ENCODE measurements around the gene DSG3. TPM values are rescaled to one million over a fixed set of nuclear protein-coding genes. Genes with fewer than 3 reads are reported as not detected.

Gene DSG3
- total RNA-seq (ENCODE audit: low replicate concordance), result not detected in 2 replicates

GRCh38 chr18:31447530-31448191, at the start of gene DSG3:
Gene DSG3 (plus strand): TSS chr18:31447741. CDS start chr18:31447878, 137 bp downstream.
- Mint-ChIP-seq H3K4me3 (no peak within 1 kb of the TSS), H3K27me3 (ENCODE audit: insufficient read depth, low read depth) (peaks cover 2% of the 10 kb centered on the region), H3K36me3 (no peaks in the 10 kb centered on the region), H3K27ac (no peak within 1 kb of the TSS), H3K4me1 (no peaks in the 10 kb centered on the region), H3K9me3 (no peaks in the 10 kb centered on the region)
- no peaks in the 10 kb centered on the region for H3K9me3 ChIP-seq (ENCODE audit: low read depth)
- TF ChIP-seq CTCF (IDR thresholded peaks at IDR 0.05) (no peak), EZH2phosphoT487 (IDR thresholded peaks at IDR 0.05) (no peak), EZH2 (IDR thresholded peaks at IDR 0.05) (no peak)
- no peak within 1 kb of the TSS for H3K27ac ChIP-seq
- H3K9ac ChIP-seq, result no peak within 1 kb of the TSS
- H3K36me3 ChIP-seq, result no peaks in the 10 kb centered on the region
- H3F3A ChIP-seq (ENCODE audit: low read depth), result no peaks in the 10 kb centered on the region
- H3K79me2 ChIP-seq (ENCODE audit: low read depth), result no peaks in the 10 kb centered on the region
- peak; percentile 9 for DNase-seq (ENCODE audit: low spot score)
- H3K4me3 ChIP-seq, result no peak within 1 kb of the TSS
- peak within 1 kb of the TSS; percentile 68 for H2AFZ ChIP-seq (replicated peaks)
- H4K20me1 ChIP-seq (ENCODE audit: low read depth), result no peaks in the 10 kb centered on the region
- H3K4me1 ChIP-seq, result no peaks in the 10 kb centered on the region
- no peaks in the 10 kb centered on the region for H3K27me3 ChIP-seq
- H3K4me2 ChIP-seq, result no peak within 1 kb of the TSS

- Histone ChIP-seq H3K27me3 (no peaks in the 10 kb centered on the region), H4K20me1 (ENCODE audit: low read depth) (no peaks in the 10 kb centered on the region), H3K4me3 (no peak overlapping the region), H3K27ac (no peak overlapping the region), H3K79me2 (ENCODE audit: low read depth) (no peaks in the 10 kb centered on the region), H2AFZ (replicated peaks) (no peak overlapping the region), H3K9ac (no peak overlapping the region), H3F3A (ENCODE audit: low read depth) (no peaks in the 10 kb centered on the region), H3K9me3 (ENCODE audit: low read depth) (no peaks in the 10 kb centered on the region), H3K36me3 (no peaks in the 10 kb centered on the region), H3K4me2 (no peak overlapping the region), H3K4me1 (no peaks in the 10 kb centered on the region)
- Mint-ChIP-seq H3K9me3 (no peaks in the 10 kb centered on the region), H3K27me3 (ENCODE audit: insufficient read depth, low read depth) (peaks cover 2% of the 10 kb centered on the region), H3K4me3 (no peak overlapping the region), H3K27ac (no peak overlapping the region), H3K4me1 (no peaks in the 10 kb centered on the region), H3K36me3 (no peaks in the 10 kb centered on the region)
- no peak for DNase-seq (ENCODE audit: low spot score)
- no peak for TF ChIP-seq CTCF (IDR thresholded peaks at IDR 0.05)
- TF ChIP-seq EZH2 (IDR thresholded peaks at IDR 0.05), result no peak
- no peak for TF ChIP-seq EZH2phosphoT487 (IDR thresholded peaks at IDR 0.05)
These were observed 49.4 kb upstream of the DSG3 start for GRCh38 chr18:31398191-31398590.

GRCh38 chr18:31399306-31400032, 48.1 kb upstream of the DSG3 start:
- TF ChIP-seq EZH2phosphoT487 (IDR thresholded peaks at IDR 0.05) (no peak), EZH2 (IDR thresholded peaks at IDR 0.05) (no peak), CTCF (IDR thresholded peaks at IDR 0.05) (no peak)
- no peak overlapping the region for H3K27ac ChIP-seq
- H3K4me3 ChIP-seq, result no peak overlapping the region
- no peaks in the 10 kb centered on the region for H3K79me2 ChIP-seq (ENCODE audit: low read depth)
- no peak overlapping the region for H3K4me3 Mint-ChIP-seq
- no peaks in the 10 kb centered on the region for H3K36me3 ChIP-seq
- H3K9me3 Mint-ChIP-seq, result no peaks in the 10 kb centered on the region
- no peaks in the 10 kb centered on the region for H3F3A ChIP-seq (ENCODE audit: low read depth)
- no peak overlapping the region for H2AFZ ChIP-seq (replicated peaks)
- H3K27me3 Mint-ChIP-seq (ENCODE audit: insufficient read depth, low read depth), result no peaks in the 10 kb centered on the region
- H3K9me3 ChIP-seq (ENCODE audit: low read depth), result no peaks in the 10 kb centered on the region
- H4K20me1 ChIP-seq (ENCODE audit: low read depth), result no peaks in the 10 kb centered on the region
- H3K4me2 ChIP-seq, result no peak overlapping the region
- no peaks in the 10 kb centered on the region for H3K4me1 ChIP-seq
- no peaks in the 10 kb centered on the region for H3K36me3 Mint-ChIP-seq
- H3K9ac ChIP-seq, result no peak overlapping the region
- no peak for DNase-seq (ENCODE audit: low spot score)
- H3K27me3 ChIP-seq, result no peaks in the 10 kb centered on the region
- no peaks in the 10 kb centered on the region for H3K4me1 Mint-ChIP-seq
- no peak overlapping the region for H3K27ac Mint-ChIP-seq

Measured in neural progenitor cell (in vitro differentiated cells).